IMR-90 (cell line): ENCODE results near the gene STAC2. TPM values are rescaled to one million over a fixed set of nuclear protein-coding genes. Genes with fewer than 3 reads are reported as not detected.

Source experiments
- ATAC-seq: fragments of 200-7000 bp; cut with Tn5 transposase; 2 replicates; pipeline ENCODE4 v1.9.1; 2020; ENCODE audit warnings: low read depth, mild to moderate bottlenecking, moderate library complexity
- BruUV-seq: library from RNA; stranded (reverse); fragments of 400-500 nt; replicated peaks from 2 replicates; lab custom pipeline; 2021; lab: Mats Ljungman, UMichigan
- CTCF ChIA-PET: fragments of 300-600 bp; formaldehyde crosslinking; extraction: SDS; loops from one replicate; lab custom pipeline; 2021; ENCODE audit warnings: antibody characterized with exemption; lab: Yijun Ruan, JAX
- POLR2A ChIA-PET: fragments of 300-600 bp; sonication (Branson Sonifier 250); formaldehyde crosslinking; loops from one replicate; lab custom pipeline; 2022; ENCODE audit warnings: antibody characterized with exemption; ENCODE audit not compliant: unreplicated experiment; lab: Charles Lee
- DNase-seq: peaks from one replicate; pipeline ENCODE4 v3.0.0; 2013
- H2AFZ ChIP-seq: replicated peaks from 2 replicates; pipeline ENCODE3; 2013; ENCODE audit warnings: low read length, mild to moderate bottlenecking; ENCODE audit not compliant: poor library complexity
- H2AK5ac ChIP-seq: 2 replicates; pipeline ENCODE4 v1.6.1; 2013; ENCODE audit warnings: low read depth, low read length, inconsistent platforms
- H2AK9ac ChIP-seq: replicated peaks from 2 replicates; pipeline ENCODE3; 2013; ENCODE audit warnings: mild to moderate bottlenecking, low read depth, low read length, moderate library complexity; ENCODE audit not compliant: poor library complexity
- H2BK120ac ChIP-seq: 2 replicates; pipeline ENCODE4 v1.6.1; 2013; ENCODE audit warnings: low read depth, low read length, inconsistent platforms
- H2BK15ac ChIP-seq: 3 replicates; pipeline ENCODE4 v1.6.1; 2013; ENCODE audit warnings: low read depth, low read length, inconsistent platforms
- H2BK20ac ChIP-seq: 2 replicates; pipeline ENCODE4 v1.6.1; 2013; ENCODE audit warnings: low read depth, mild to moderate bottlenecking, inconsistent platforms, low read length, moderate library complexity
- H2BK5ac ChIP-seq: 2 replicates; pipeline ENCODE4 v1.6.1; 2013; ENCODE audit warnings: mild to moderate bottlenecking, low read depth, low read length, inconsistent platforms; ENCODE audit not compliant: poor library complexity, severe bottlenecking
- H3K14ac ChIP-seq: replicated peaks from 2 replicates; pipeline ENCODE4 v1.6.1; 2013; ENCODE audit warnings: low read depth, low read length, inconsistent platforms
- H3K18ac ChIP-seq: 2 replicates; pipeline ENCODE4 v1.6.1; 2013; ENCODE audit warnings: low read depth, low read length, control low read depth
- H3K23ac ChIP-seq: 2 replicates; pipeline ENCODE4 v1.6.1; 2013; ENCODE audit warnings: low read depth, low read length, inconsistent platforms
- H3K27ac ChIP-seq: 2 replicates; pipeline ENCODE4 v1.5.1; 2013; ENCODE audit warnings: mild to moderate bottlenecking, control low read depth, low read length; ENCODE audit not compliant: insufficient read depth
- H3K27me3 ChIP-seq: 2 replicates; pipeline ENCODE4 v1.6.1; 2013; ENCODE audit warnings: low read length; ENCODE audit not compliant: control insufficient read depth, insufficient read depth
- H3K36me3 ChIP-seq: 2 replicates; pipeline ENCODE4 v1.6.1; 2013; ENCODE audit warnings: low read length, mixed read lengths; ENCODE audit not compliant: control insufficient read depth, insufficient read depth
- H3K4ac ChIP-seq: 2 replicates; pipeline ENCODE4 v1.6.1; 2013; ENCODE audit warnings: low read depth, low read length, inconsistent platforms
- H3K4me1 ChIP-seq: 2 replicates; pipeline ENCODE4 v1.6.1; 2013; ENCODE audit warnings: low read length, mixed read lengths; ENCODE audit not compliant: control insufficient read depth, insufficient read depth
- H3K4me2 ChIP-seq: 2 replicates; pipeline ENCODE4 v1.6.1; 2013; ENCODE audit warnings: low read depth, mild to moderate bottlenecking, control low read depth, low read length, moderate library complexity
- H3K4me3 ChIP-seq: 2 replicates; pipeline ENCODE4 v1.5.1; 2013; ENCODE audit warnings: low read depth, mild to moderate bottlenecking, control low read depth, low read length, moderate library complexity; ENCODE audit not compliant: insufficient read depth
- H3K56ac ChIP-seq: 2 replicates; pipeline ENCODE4 v1.6.1; 2013; ENCODE audit warnings: low read length, inconsistent platforms; ENCODE audit not compliant: insufficient read depth; ENCODE audit errors: extremely low read depth
- H3K79me1 ChIP-seq, 2 experiments: 2 replicates each; pipeline ENCODE4 v1.6.1; 2013; ENCODE audit warnings: low read length in 2 of 2, inconsistent platforms in 1 of 2, low read depth in 1 of 2
- H3K9ac ChIP-seq: 2 replicates; pipeline ENCODE4 v1.6.1; 2013; ENCODE audit warnings: low read depth, low read length, control low read depth
- H3K9me1 ChIP-seq: 2 replicates; pipeline ENCODE4 v1.6.1; 2013; ENCODE audit warnings: low read length, inconsistent platforms; ENCODE audit not compliant: insufficient read depth
- H3K9me3 ChIP-seq: 2 replicates; pipeline ENCODE4 v1.6.1; 2013; ENCODE audit warnings: low read length; ENCODE audit not compliant: control insufficient read depth, insufficient read depth
- H4K20me1 ChIP-seq: 2 replicates; pipeline ENCODE4 v1.6.1; 2013; ENCODE audit warnings: low read length, inconsistent platforms; ENCODE audit not compliant: insufficient read depth
- H4K5ac ChIP-seq: 2 replicates; pipeline ENCODE4 v1.6.1; 2013; ENCODE audit warnings: mild to moderate bottlenecking, low read depth, low read length, control low read depth
- H4K8ac ChIP-seq, 2 experiments: 2 replicates each; pipeline ENCODE4 v1.6.1; 2013; ENCODE audit warnings: low read depth in 2 of 2, low read length in 2 of 2, control low read depth in 1 of 2, inconsistent platforms in 1 of 2
- H4K91ac ChIP-seq: 2 replicates; pipeline ENCODE4 v1.6.1; 2013; ENCODE audit warnings: low read depth, low read length, inconsistent platforms; ENCODE audit not compliant: insufficient read depth
- CEBPB ChIP-seq: IDR thresholded peaks from 2 replicates; pipeline ENCODE4 v1.6.1; 2012; ENCODE audit warnings: low read depth, low read length, improper control_type of control experiment
- FOS ChIP-seq: fragments of 150-350 bp; IDR thresholded peaks from 2 replicates; pipeline ENCODE4 v1.6.1; 2016; ENCODE audit warnings: low read depth, low read length
- RAD21 ChIP-seq: IDR thresholded peaks from 2 replicates; pipeline ENCODE4 v1.6.1; 2012; ENCODE audit warnings: low read length, improper control_type of control experiment
- WGBS, 2 experiments: methylation state at CpG; one replicate each; pipeline versions ENCODE4 v1.1.5 to v1.1.7; 2013; ENCODE audit warnings: missing lambda C conversion rate in 2 of 2; ENCODE audit not compliant: insufficient read length in 1 of 2; ENCODE audit errors: extremely low coverage in 2 of 2; 5-methylcytosine and 5-hydroxymethylcytosine counted together
- dilution Hi-C: fragments of 300-500 bp; cut with HindIII; formaldehyde crosslinking; loops from one replicate; pipeline ENCODE4 v1.14.3; 2018; ENCODE audit warnings: low sequenced_read_pairs; ENCODE audit not compliant: unreplicated experiment
- in situ Hi-C: fragments of 300-500 bp; cut with MboI; formaldehyde crosslinking; loops from 3 replicates; pipeline ENCODE4 v1.14.3; 2019; ENCODE audit warnings: low sequenced_read_pairs, inconsistent platforms, mixed read lengths
- intact Hi-C: fragments of 100-400 bp; cut with micrococcal nuclease; formaldehyde crosslinking; loops from 2 replicates; pipeline ENCODE4 v1.10.0; 2022
- polyA plus RNA-seq, 3 experiments: library from polyadenylated mRNA; depleted of rRNA; stranded (reverse); fragments of >200 nt; gene quantifications; 2 replicates each; pipeline ENCODE4 v1.2.3, GENCODE V29; 2012; ENCODE audit warnings: low replicate concordance in 1 of 3
- total RNA-seq: library from RNA; depleted of rRNA; stranded (reverse); fragments of >200 nt; gene quantifications from 2 replicates; pipeline ENCODE4 v1.2.3, GENCODE V29; 2012
- TF ChIP-seq, protein P1 (sequence below): fragments of 150-350 bp; IDR thresholded peaks from 2 replicates; pipeline ENCODE4 v1.6.1; 2017; ENCODE audit warnings: mild to moderate bottlenecking, antibody characterized with exemption, low read length, low read depth

The STAC2 gene
- total and polyA plus RNA-seq, 2 of the 4 experiments (the other 2 are of a cell fraction) = 0.02 TPM; not detected in 1

DNA sequence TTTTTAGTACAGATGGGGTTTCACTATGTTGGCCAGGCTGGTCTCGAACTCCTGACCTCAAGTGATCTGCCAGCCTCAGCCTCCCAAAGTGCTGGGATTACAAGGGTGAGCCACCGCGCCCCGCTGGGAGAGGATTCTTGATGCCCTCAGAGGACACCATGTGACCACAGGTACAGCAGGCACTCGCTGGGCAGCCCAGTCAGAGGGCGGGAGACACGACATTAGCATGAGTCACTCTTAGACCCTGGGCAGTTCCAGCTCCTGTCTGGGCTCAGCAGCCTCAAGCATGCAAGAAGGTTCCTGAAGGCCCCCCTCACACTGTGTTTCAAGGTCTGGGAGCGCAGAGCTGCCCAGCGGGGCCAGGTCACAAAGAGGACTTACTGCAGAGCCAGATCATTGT is 11.9 kb downstream of the STAC2 start:
- CTCF ChIA-PET = no interaction called here
- Histone ChIP-seq H3K27me3 (peaks cover 34% of the 10 kb centered on the region), H3K79me1 (no peaks in the 10 kb centered on the region), H2BK5ac (no peak overlapping the region), H3K27ac (no peak overlapping the region), H3K23ac (no peak overlapping the region), H3K9me3 (no peaks in the 10 kb centered on the region), H2BK120ac (no peak overlapping the region), H4K8ac (no peak overlapping the region), H3K9ac (no peak overlapping the region), H3K56ac (no peak overlapping the region), H2AFZ (peak overlapping the region; percentile 58), H4K5ac (no peak overlapping the region), H4K91ac (no peak overlapping the region), H2AK5ac (no peak overlapping the region), H3K36me3 (no peaks in the 10 kb centered on the region), H3K18ac (no peak overlapping the region), H2AK9ac (no peak overlapping the region), H3K14ac (no peak overlapping the region), H3K4me2 (no peak overlapping the region), H3K4ac (no peak overlapping the region), H2BK20ac (no peak overlapping the region), H3K9me1 (peaks cover 7% of the 10 kb centered on the region), H4K20me1 (no peaks in the 10 kb centered on the region), H2BK15ac (no peak overlapping the region), H3K4me3 (no peak overlapping the region), H3K4me1 (peaks cover 10% of the 10 kb centered on the region)
- no peak for ATAC-seq
- dilution Hi-C loops (no loop called here), in situ Hi-C loops (no loop called here), intact Hi-C loops (no loop called here)
- no TSS peak for BruUV-seq
- POLR2A ChIA-PET = no interaction called here
- WGBS, 2 experiments = 95% methylated on average over 6 of the region's 9 CpGs; no CpG with 5 or more reads in 1 of the 2 experiments
- TF ChIP-seq RAD21 (no peak), FOS (0 out of 2 replicates have a peak, but pooled peaks have one; percentile 17), CEBPB (no peak)
- TF ChIP-seq, protein P1, sequence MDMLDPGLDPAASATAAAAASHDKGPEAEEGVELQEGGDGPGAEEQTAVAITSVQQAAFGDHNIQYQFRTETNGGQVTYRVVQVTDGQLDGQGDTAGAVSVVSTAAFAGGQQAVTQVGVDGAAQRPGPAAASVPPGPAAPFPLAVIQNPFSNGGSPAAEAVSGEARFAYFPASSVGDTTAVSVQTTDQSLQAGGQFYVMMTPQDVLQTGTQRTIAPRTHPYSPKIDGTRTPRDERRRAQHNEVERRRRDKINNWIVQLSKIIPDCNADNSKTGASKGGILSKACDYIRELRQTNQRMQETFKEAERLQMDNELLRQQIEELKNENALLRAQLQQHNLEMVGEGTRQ = peak; percentile 64
- DNase-seq = peak; percentile 22
